Activated T-helper 9 cell treated with anti-CD3 and anti-CD28 coated beads, Interleukin-2, amount 50 U/mL, for 16 hours (primary cell): ENCODE measurements around the gene GRHL3.

Experiments used
- DNase-seq: peaks from one replicate; pipeline ENCODE4 v3.0.0-alpha.2; 2020; ENCODE audit warnings: low read depth

GRHL3 gene

DNA sequence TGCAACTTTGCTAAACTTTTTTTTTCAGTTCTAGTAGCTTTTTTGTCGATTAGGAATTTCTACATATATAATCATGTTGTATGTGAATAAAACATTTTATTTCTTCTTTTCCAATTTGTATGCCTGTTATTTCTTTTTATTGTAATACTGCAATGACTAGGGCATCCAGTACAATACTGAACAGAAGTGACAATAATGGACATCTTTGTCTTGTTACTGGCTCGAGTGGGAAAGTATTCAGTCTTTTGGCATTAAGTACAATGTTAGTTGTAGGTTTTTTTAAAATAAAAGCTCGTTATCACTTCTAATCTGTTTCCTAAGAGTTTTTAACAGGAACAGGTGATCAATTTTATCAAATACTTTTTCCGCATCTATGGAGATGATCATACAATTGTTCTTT is 84.6 kb downstream of the GRHL3 start:
- DNase-seq: no peak
